Adrenal gland (tissue), 12 donors: Measurements from ENCODE around the gene HIC2. TPM values are rescaled to one million over a fixed set of nuclear protein-coding genes. Genes with fewer than 3 reads are reported as not detected.

Experiments used
- DNase-seq, 7 donors: peaks; one replicate each; pipeline ENCODE4 v3.0.0-alpha.2; 2019 to 2020
- H3K27ac ChIP-seq, 5 donors: fragments of 200-600 bp; sonication (generic) in 4 of 5; 1 replicate in 3 of 5; 2 replicates in 2 of 5; pipeline versions ENCODE4 v1.5.1 to v1.8.0; 2016 to 2020; ENCODE audit warnings: mild to moderate bottlenecking in 1 of 5
- H3K27me3 ChIP-seq: fragments of 200-600 bp; 2 replicates; pipeline ENCODE4 v1.8.0; 2021
- H3K36me3 ChIP-seq, 2 donors: fragments of 200-600 bp; replicated peaks in 1 of 2; 1 replicate in 1 of 2; 2 replicates in 1 of 2; pipeline versions ENCODE4 v1.5.1 to v1.8.0; 2018 to 2022
- H3K4me1 ChIP-seq, 2 donors: fragments of 200-600 bp; replicated peaks in 1 of 2; 1 replicate in 1 of 2; 2 replicates in 1 of 2; pipeline versions ENCODE4 v1.5.1 to v1.8.0; 2018 to 2021
- H3K4me3 ChIP-seq, 4 donors: fragments of 200-600 bp; sonication (generic) in 3 of 4; one replicate each; pipeline ENCODE4 v1.5.1; 2016 to 2018
- H3K9me3 ChIP-seq, 3 donors: fragments of 200-600 bp; sonication (generic) in 1 of 3; replicated peaks in 1 of 3; 1 replicate in 2 of 3; 2 replicates in 1 of 3; pipeline versions ENCODE4 v1.5.1 to v1.8.0; 2016 to 2021
- POLR2A ChIP-seq, 2 donors: fragments of 450-650 bp; IDR thresholded peaks; one replicate each; pipeline ENCODE4 v1.6.1; 2017; ENCODE audit warnings: antibody characterized with exemption in 2 of 2, mild to moderate bottlenecking in 2 of 2, moderate library complexity in 1 of 2
- WGBS, 4 donors: extraction: QIAGEN DNeasy Blood & Tissue Kit in 2 of 4; methylation state at CpG; one replicate each; pipeline versions ENCODE4 v1.1.5 to v1.1.7; 2013 to 2017; 5-methylcytosine and 5-hydroxymethylcytosine counted together
- intact Hi-C, 2 donors: fragments of 100-400 bp; cut with DNase I; formaldehyde crosslinking; loops; one replicate each; pipeline versions ENCODE4 v1.14.1 to v1.15.0; 2022 to 2023
- polyA plus RNA-seq, 3 donors: library from polyadenylated mRNA; stranded (reverse); fragments of 200-250 nt in 2 of 3; fragments of 350-450 nt in 1 of 3; fragmentation: Illumina TruSeq in 1 of 3; extraction: RNeasy Lipid Tissue Mini Kit (QIAGEN cat#74804) in 1 of 3; gene quantifications; one replicate each; pipeline ENCODE4 v1.2.3, GENCODE V29; 2013 to 2014
- total RNA-seq, 9 donors: library from RNA; depleted of rRNA in 4 of 9; stranded (reverse); fragments of >200 nt in 4 of 9; fragments of 120-200 nt in 1 of 9; fragmentation: NEBNext Ultra II Directional in 1 of 9; extraction: Animal tissue kit (Norgen Biotek cat#: 25700) in 1 of 9; gene quantifications; one replicate each; pipeline versions ENCODE4 v1.1.0 to v1.2.4, GENCODE V29; 2013 to 2023
- TF ChIP-seq, protein P1 (sequence below), 6 experiments: fragments of 450-650 bp in 4 of 6; fragments of 200-600 bp in 2 of 6; sonication (generic) in 1 of 6; IDR thresholded peaks; 1 replicate in 5 of 6; 2 replicates in 1 of 6; pipeline versions ENCODE4 v1.5.1 to v1.8.0; 2016 to 2021; ENCODE audit warnings: antibody characterized with exemption in 6 of 6, mild to moderate bottlenecking in 2 of 6, moderate library complexity in 1 of 6
- donor health status: healthy with polysubstance abuse.
- donor health status: Bipolar disorder and iron deficiency.
- donor health status: DM: yes; HTN: yes; CAD: no.
- donor health status: DM: no; HTN: no; CAD: no.
- donor health status: DM: no; HTN: no; CAD: no.
- donor health status: DM: yes; HTN: yes; CAD: no.

The HIC2 gene
- total and polyA plus RNA-seq, 12 donors = 0.57 to 7.9 (median 2.5) TPM

DNA sequence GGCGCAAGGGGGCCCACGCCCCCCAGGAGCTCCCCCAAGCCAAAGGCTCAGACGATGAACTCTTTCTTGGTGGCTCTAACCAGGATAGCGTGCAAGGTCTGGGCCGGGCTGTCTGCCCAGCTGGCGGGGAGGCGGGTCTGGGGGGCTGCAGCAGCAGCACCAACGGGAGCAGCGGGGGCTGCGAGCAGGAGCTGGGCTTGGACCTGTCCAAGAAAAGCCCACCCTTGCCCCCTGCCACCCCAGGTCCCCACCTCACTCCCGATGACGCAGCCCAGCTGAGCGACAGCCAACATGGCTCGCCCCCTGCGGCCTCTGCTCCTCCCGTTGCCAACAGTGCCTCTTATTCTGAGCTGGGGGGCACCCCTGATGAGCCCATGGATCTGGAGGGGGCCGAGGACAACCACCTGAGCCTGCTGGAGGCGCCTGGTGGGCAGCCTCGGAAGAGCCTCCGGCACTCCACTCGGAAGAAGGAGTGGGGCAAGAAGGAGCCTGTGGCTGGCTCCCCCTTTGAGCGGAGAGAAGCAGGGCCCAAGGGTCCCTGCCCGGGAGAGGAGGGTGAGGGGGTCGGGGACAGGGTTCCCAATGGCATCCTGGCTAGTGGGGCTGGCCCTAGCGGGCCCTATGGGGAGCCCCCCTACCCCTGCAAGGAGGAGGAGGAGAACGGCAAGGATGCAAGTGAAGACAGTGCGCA is 28.4 kb downstream of the HIC2 start:
- intact Hi-C loops = no loop called here
- H3K27me3 ChIP-seq = no peaks in the 10 kb centered on the region
- no peak overlapping the region for H3K4me3 ChIP-seq
- no peaks in the 10 kb centered on the region for H3K4me1 ChIP-seq
- no peak overlapping the region for H3K27ac ChIP-seq
- TF ChIP-seq POLR2A (IDR thresholded peaks at IDR 0.05) = no peak
- TF ChIP-seq, protein P1, sequence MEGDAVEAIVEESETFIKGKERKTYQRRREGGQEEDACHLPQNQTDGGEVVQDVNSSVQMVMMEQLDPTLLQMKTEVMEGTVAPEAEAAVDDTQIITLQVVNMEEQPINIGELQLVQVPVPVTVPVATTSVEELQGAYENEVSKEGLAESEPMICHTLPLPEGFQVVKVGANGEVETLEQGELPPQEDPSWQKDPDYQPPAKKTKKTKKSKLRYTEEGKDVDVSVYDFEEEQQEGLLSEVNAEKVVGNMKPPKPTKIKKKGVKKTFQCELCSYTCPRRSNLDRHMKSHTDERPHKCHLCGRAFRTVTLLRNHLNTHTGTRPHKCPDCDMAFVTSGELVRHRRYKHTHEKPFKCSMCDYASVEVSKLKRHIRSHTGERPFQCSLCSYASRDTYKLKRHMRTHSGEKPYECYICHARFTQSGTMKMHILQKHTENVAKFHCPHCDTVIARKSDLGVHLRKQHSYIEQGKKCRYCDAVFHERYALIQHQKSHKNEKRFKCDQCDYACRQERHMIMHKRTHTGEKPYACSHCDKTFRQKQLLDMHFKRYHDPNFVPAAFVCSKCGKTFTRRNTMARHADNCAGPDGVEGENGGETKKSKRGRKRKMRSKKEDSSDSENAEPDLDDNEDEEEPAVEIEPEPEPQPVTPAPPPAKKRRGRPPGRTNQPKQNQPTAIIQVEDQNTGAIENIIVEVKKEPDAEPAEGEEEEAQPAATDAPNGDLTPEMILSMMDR (IDR thresholded peaks at IDR 0.05) = no peak
- DNase-seq = peak in 2 of 7 donors; percentile 12 to 39
- H3K36me3 ChIP-seq = peaks cover 0 to 25% of the 10 kb centered on the region in 2 donors
- H3K9me3 ChIP-seq = no peaks in the 10 kb centered on the region
- 93 to 95% (median 94%) methylated on average over 8 to 27 of the region's 27 CpGs for WGBS, 4 donors

DNA sequence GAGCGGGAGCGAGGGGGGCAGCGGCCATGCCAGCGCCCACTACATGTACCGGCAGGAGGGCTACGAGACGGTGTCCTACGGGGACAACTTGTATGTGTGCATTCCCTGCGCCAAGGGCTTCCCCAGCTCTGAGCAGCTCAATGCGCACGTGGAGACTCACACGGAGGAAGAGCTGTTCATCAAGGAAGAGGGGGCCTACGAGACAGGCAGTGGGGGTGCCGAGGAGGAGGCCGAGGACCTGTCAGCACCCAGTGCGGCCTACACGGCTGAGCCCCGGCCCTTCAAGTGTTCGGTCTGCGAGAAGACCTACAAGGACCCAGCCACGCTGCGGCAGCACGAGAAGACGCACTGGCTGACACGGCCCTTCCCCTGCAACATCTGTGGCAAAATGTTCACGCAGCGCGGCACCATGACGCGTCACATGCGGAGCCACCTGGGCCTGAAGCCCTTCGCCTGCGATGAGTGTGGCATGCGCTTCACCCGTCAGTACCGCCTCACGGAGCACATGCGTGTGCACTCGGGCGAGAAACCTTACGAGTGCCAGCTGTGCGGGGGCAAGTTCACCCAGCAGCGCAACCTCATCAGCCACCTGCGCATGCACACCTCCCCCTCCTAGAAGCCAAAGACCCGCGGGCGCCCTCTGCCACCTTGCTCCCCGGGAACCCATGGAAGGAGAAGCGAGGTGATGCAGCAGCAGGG is 29.1 kb downstream of the HIC2 start:
- Histone ChIP-seq H3K36me3 (peaks cover 0 to 25% of the 10 kb centered on the region in 2 donors), H3K27ac (no peak overlapping the region), H3K4me3 (no peak overlapping the region), H3K27me3 (no peaks in the 10 kb centered on the region), H3K4me1 (no peaks in the 10 kb centered on the region), H3K9me3 (no peaks in the 10 kb centered on the region)
- TF ChIP-seq, protein P1 (IDR thresholded peaks at IDR 0.05) = no peak
- TF ChIP-seq POLR2A (IDR thresholded peaks at IDR 0.05) = no peak
- intact Hi-C loops = no loop called here
- DNase-seq = peak in 2 of 7 donors; percentile 17 to 39
- 94 to 97% (median 96%) methylated on average over 29 to 49 of the region's 49 CpGs for WGBS, 4 donors

DNA sequence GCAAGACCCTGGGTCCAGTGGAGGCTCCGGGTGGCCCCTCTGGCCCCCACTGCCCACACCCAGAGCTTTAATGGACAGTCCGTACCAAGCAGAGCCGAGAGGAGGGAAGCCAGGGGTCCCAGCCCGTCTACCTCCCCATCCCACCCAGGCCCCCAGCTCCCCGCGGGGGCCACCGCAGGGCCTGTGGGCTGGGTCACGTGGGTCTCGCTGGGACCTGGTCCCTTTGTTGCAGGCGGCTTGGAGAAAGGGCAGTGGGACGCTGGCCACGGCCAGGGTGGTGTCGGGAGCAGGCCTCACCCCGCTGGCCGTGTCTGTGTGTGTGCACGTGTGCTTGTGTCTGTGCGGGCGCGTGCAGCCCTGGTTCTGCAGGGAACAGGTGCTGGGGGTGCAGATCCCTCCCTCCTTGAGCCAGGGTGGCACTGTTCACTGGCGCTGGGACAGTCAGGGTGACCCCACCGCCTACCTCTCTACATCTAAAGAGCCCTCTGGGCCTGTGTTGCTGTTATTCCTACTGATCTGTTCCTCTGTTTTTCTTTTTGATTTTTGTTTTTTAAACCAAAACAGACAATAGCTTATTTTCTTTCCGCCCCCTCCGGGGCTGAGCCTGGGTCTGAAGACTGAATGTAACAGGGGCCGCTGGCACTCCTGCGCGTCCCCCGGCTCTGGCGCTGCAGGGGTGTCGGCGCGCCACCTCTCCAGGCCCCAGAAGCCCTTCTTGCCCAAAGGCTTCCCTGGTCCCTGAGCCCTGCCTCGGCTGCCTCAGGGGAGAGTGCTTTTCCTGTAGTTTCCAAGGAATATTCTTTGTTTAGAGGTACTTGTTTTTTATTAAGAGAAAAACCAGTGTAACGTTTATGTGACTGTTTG is 29.9 kb downstream of the HIC2 start:
- intact Hi-C loops = no loop called here
- Histone ChIP-seq H3K27me3 (no peaks in the 10 kb centered on the region), H3K36me3 (peaks cover 0 to 25% of the 10 kb centered on the region in 2 donors), H3K4me1 (no peaks in the 10 kb centered on the region), H3K4me3 (no peak overlapping the region), H3K27ac (no peak overlapping the region), H3K9me3 (no peaks in the 10 kb centered on the region)
- TF ChIP-seq POLR2A (IDR thresholded peaks at IDR 0.05) = no peak
- TF ChIP-seq, protein P1 (IDR thresholded peaks at IDR 0.05) = no peak
- 92 to 94% (median 93%) methylated on average over 23 to 33 of the region's 33 CpGs for WGBS, 4 donors
- peak in 3 of 7 donors; percentile 10 to 34 (median 14) for DNase-seq
